ENCODE results near the gene PRKCSH.
"Not testable (repeated sequence)": the region's sequence is repeated elsewhere in the genome, so short reads cannot be mapped to it uniquely, and the experiment has no call there.

PRKCSH gene

GRCh38 chr19:11463391-11463790 lies 28.0 kb downstream of the PRKCSH start:
- Mint-ChIP-seq H3K27ac (no peak overlapping the region), H3K36me3 (no peaks in the 10 kb centered on the region), H3K4me1 (no peaks in the 10 kb centered on the region), H3K9me3 (no peaks in the 10 kb centered on the region), H3K4me3 (no peak overlapping the region), H3K27me3 (peaks cover 16% of the 10 kb centered on the region)
- no peak for DNase-seq
- CTCF ChIA-PET, result no interaction called here

DNA sequence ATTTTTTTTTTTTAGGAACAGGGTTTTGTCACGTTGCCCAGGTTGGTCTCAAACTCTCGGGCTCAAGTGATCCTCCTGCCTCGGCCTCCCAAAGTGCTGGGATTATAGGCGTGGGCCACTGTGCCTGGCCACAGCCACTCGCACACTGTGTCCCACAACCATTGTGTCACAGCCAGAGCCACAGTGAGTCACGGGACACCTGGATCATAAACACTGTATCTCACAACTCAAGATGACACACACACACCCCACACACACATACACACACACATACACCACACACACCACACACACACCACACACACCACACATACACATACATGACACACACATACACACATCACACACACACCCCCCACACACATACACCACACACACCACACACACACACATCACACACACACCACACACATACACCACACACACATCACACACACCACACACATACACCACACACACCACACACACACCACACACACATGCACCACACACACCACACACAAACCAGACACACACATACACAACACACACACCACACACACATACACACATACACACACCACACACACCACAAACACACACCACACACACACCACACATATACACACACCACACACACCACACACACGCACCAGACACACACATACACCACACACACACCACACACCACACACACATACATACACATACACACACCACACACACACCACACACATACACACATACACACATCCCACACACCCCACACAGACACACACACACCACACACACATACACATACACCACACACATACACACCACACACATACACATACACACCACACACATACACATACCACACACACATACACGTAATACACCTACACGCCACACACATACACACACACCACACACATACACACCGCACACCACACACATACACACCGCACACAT lies 29.2 kb downstream of the PRKCSH start:
- Mint-ChIP-seq H3K36me3 (no peaks in the 10 kb centered on the region), H3K27ac (no peak overlapping the region), H3K27me3 (peaks cover 11% of the 10 kb centered on the region), H3K4me3 (no peak overlapping the region), H3K9me3 (no peaks in the 10 kb centered on the region), H3K4me1 (no peaks in the 10 kb centered on the region)
- CTCF ChIA-PET, result no interaction called here
- DNase-seq, result no peak

DNA sequence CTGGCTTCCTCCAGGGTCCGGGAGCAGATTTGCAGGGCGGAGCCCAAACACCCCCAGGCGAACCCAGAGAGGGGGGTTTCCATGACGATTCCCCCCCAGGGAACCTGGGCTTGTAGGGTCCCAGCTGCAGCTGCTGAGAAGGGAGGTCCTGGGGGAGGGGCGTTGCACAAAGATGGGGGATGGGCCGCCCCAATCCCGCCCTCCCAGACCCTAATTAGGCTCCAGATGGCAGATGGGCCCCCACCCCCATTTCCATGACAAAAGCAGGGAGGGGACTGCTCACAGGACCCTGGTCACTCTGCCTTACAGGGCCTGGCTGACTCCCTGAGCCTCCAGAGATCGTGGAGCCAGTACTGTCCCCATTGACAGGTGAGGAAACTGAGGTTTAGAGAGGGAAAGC lies 30.2 kb downstream of the PRKCSH start:
- CTCF ChIA-PET, result no interaction called here
- DNase-seq, result no peak
- Mint-ChIP-seq H3K27me3 (peaks cover 4% of the 10 kb centered on the region), H3K36me3 (no peaks in the 10 kb centered on the region), H3K4me3 (no peak overlapping the region), H3K27ac (no peak overlapping the region), H3K9me3 (no peaks in the 10 kb centered on the region), H3K4me1 (no peaks in the 10 kb centered on the region)

DNA sequence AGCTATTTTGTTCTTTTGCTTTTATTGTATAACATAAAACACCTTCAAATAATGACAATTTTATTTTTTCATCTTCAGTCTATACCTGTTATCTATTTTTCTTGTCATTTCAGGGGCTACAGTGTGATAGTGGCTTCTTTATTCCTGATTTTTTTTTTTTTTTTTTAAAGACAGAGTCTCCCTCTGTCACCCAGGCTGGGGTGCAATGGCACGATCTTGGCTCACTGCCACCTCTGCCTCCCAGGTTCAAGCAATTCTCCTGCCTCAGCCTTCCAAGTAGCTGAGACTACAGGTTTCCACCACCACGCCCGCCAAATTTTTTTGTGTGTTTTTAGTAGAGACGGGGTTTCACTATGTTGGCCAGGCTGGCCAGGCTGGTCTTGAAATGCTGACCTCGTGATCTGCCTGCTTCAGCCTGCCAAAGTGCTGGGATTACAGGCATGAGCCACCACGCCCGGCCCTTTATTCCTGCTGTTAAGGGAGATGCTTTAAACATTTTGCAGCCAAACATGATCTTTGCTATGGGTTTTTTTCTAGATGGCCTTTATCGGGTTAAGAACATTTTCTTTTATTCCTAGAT lies 32.9 kb downstream of the PRKCSH start:
- CTCF ChIA-PET, result interaction anchor here (1.7 kb wide), 1 partner anchor 14 kb away, joined by 5 read pairs; no protein-coding TSS in a partner anchor
- H3K4me1 Mint-ChIP-seq, H3K4me3 Mint-ChIP-seq: not testable (repeated sequence)

DNA sequence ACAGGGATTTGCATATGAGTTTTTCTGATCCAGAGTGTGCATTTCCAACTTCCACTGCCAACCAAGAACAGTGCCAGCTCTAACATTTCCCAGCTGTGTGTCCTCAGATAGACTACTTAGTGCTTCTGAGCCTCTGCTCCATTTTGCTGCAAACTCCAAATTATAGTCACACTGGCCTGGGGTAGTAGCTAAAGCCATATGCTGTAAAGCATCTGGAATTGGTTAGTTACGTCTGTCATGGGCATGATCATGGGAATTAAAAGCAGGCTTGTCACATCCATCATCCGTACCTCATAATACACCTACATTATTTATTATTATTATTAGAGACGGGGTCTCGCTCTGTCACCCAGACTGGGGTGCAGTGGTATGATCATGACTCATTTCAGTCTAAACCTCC lies 38.3 kb downstream of the PRKCSH start:
- Mint-ChIP-seq H3K36me3 (no peaks in the 10 kb centered on the region), H3K27me3 (peaks cover 50% of the 10 kb centered on the region)
- CTCF ChIA-PET, result no interaction called here

More for the DNA sequence above, 32.9 kb downstream of the PRKCSH start:
- not testable (repeated sequence) for H3K9me3 Mint-ChIP-seq, H3K36me3 Mint-ChIP-seq, H3K27ac Mint-ChIP-seq, DNase-seq
- H3K27me3 Mint-ChIP-seq, result peaks cover 16% of the 10 kb centered on the region

GRCh38 chr19:11475343-11475742 lies 39.9 kb downstream of the PRKCSH start:
- H3K4me1 Mint-ChIP-seq, H3K9me3 Mint-ChIP-seq, DNase-seq, H3K27ac Mint-ChIP-seq, H3K4me3 Mint-ChIP-seq, H3K36me3 Mint-ChIP-seq: not testable (repeated sequence)
- peaks cover 66% of the 10 kb centered on the region for H3K27me3 Mint-ChIP-seq
- CTCF ChIA-PET, result interaction anchor here (1.4 kb wide), 1 partner anchor 92 kb away, joined by 3 read pairs; no protein-coding TSS in a partner anchor

More for the DNA sequence above, 38.3 kb downstream of the PRKCSH start:
- H3K4me1 Mint-ChIP-seq, result no peaks in the 10 kb centered on the region
- no peak overlapping the region for H3K4me3 Mint-ChIP-seq
- no peak for DNase-seq
- no peak overlapping the region for H3K27ac Mint-ChIP-seq
- H3K9me3 Mint-ChIP-seq, result no peaks in the 10 kb centered on the region

- Mint-ChIP-seq H3K36me3 (peaks cover 2% of the 10 kb centered on the region), H3K27me3 (peaks cover 71% of the 10 kb centered on the region), H3K27ac (no peak overlapping the region), H3K4me1 (peaks cover 5% of the 10 kb centered on the region), H3K4me3 (no peak overlapping the region), H3K9me3 (no peaks in the 10 kb centered on the region)
- CTCF ChIA-PET, result interaction anchor here (1.4 kb wide), 1 partner anchor 93 kb away, joined by 3 read pairs; no protein-coding TSS in a partner anchor
- DNase-seq, result no peak
These were observed 40.4 kb downstream of the PRKCSH start for GRCh38 chr19:11475861-11476260.

GRCh38 chr19:11478167-11479089 lies 43.0 kb downstream of the PRKCSH start:
- H3K27me3 Mint-ChIP-seq, result peaks cover 78% of the 10 kb centered on the region
- peaks cover 26% of the 10 kb centered on the region for H3K4me1 Mint-ChIP-seq
- H3K4me3 Mint-ChIP-seq, result no peak overlapping the region
- no peak for DNase-seq
- peaks cover 7% of the 10 kb centered on the region for H3K36me3 Mint-ChIP-seq
- CTCF ChIA-PET, result no interaction called here
- H3K27ac Mint-ChIP-seq, result no peak overlapping the region
- no peaks in the 10 kb centered on the region for H3K9me3 Mint-ChIP-seq

DNA sequence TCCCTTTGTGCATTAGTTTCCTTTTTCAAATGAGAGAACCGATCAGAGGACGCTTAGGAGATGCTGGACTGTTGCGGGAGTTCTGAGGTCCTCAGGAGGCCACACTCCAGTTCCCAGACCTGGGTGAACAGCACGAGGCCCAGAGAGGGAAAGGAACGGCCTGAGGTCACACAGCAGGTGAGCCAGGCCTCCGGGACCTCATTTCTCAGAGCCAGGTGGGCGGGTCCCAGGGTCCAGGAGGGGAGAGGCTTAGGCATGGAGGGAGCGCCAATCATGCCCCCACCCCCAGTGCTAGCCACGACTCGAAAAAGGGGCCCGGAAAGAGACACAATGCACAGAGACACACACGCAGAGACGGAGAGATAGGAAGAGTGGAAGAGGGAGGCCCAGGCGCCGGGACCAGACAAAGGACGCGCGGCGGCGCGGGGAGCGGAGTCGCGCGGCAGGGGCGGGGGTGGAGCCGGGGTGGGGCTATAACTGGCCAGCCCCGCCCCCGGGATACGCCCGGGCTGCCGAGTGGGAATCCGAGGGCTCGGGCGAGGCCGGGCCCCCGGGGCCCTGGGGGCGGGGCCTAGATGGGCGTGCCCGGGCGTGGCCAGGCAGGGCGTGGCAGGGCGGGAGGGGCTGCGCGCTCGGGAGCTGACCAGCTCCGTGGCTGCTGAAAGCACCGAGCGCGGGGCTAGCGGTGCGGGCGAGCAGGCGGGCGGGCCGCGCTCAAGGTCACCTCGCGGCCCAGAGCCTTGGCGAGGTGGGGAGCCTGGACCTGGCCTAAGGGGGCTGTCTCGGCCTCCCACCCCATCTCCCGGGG lies 43.9 kb downstream of the PRKCSH start:
- Mint-ChIP-seq H3K27me3 (peaks cover 78% of the 10 kb centered on the region), H3K4me3 (no peak overlapping the region), H3K9me3 (no peaks in the 10 kb centered on the region), H3K27ac (no peak overlapping the region), H3K4me1 (peaks cover 30% of the 10 kb centered on the region), H3K36me3 (peaks cover 10% of the 10 kb centered on the region)
- CTCF ChIA-PET, result no interaction called here
- DNase-seq, result no peak

DNA sequence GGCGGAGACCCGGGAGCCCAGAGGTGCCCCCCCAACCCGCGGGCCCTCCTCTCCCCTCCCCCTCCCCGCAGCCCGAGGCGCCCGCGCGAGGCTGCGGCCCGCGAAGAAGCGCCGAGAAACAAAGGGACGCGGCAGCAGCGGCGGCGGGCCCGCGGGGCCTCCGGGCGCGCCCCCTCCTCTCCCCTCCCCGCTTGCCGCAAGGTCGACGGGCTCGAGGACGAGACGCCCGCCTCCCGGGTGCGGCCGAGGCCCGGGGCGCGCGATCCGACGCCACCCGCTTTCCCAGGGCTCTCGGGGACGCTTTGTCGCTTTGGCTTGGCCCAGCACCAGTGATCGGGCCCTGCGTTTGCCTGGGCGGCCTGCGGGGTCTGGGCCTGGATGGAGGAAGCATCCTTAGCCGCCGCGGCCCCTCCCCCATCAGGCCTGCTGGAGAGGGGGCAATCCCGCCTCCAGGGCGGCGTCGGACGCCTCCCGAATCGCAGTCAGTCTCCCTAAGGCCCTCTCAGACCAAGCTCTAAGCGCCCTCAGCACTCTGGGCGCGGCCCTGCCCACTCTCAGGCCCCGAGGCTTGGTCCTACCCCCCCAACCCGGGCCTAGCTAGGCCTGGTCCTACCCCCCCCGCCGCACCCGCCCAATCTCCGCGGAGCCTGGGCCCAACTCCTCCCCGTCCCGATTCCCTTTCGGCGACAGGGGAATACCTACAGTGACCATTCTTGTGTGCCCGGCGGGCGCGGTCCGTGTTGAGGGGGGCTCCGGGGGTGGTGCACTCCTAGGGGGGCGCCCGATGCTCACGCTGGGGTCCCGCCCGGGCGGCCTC lies 44.7 kb downstream of the PRKCSH start:
- CTCF ChIA-PET, result no interaction called here
- Mint-ChIP-seq H3K36me3 (peaks cover 15% of the 10 kb centered on the region), H3K4me3 (no peak overlapping the region), H3K27me3 (peaks cover 78% of the 10 kb centered on the region), H3K9me3 (no peaks in the 10 kb centered on the region), H3K4me1 (peaks cover 32% of the 10 kb centered on the region), H3K27ac (no peak overlapping the region)
- DNase-seq, result no peak

DNA sequence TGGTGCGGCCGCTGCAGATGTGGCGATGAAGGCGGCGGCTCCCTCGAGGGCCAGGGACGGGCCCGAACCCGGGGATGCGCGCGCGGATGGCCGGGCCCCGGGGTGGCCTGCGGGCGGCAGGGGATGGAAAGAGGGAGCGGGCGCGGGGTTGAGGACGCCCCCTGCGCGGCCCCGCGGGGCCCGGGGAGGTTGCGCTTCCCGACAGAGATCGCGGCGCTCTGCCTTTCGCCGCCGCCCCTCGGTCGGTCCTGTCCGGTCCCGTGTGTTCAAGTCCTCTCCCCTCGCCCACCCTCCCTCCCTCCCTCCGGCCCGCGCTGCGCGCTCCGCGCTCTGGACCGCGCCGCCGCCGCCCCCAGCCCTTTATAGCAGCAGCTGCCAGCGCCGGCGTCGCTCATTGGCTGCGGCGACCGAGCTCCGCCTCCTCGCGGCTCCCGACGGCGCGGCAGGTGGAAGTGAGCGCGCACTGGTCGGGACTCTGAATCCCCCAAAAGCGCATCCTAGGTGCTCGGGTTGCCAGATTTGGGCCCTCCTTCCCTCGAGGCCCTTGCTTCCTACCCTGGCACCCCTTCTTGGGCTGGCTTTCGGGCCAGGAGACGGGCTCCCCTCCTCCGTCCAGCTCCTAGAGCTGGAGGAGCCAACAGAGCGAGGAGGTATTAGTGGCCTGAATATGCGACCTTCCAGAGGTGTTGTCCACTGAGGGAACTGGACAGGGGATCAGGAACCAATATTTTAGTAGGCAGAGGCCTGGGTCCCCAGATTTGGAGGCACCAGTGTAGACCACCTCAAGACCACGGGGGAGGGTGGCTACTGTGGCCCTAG lies 45.5 kb downstream of the PRKCSH start, which contains the start of gene ELAVL3:
TSS of gene ELAVL3 (minus strand) at position 332 of the 819 bp plus-strand sequence. CDS start 438 bp downstream, outside the sequence.
- H3K27ac Mint-ChIP-seq, result peak within 1 kb of the TSS; percentile 52
- no peak for DNase-seq
- H3K27me3 Mint-ChIP-seq, result peaks cover 70% of the 10 kb centered on the region
- CTCF ChIA-PET, result interaction anchor here (1.7 kb wide), 1 partner anchor 12 kb away, joined by 5 read pairs; no protein-coding TSS in a partner anchor
- peaks cover 33% of the 10 kb centered on the region for H3K4me1 Mint-ChIP-seq
- peak within 1 kb of the TSS; percentile 54 for H3K4me3 Mint-ChIP-seq
- H3K36me3 Mint-ChIP-seq, result peaks cover 18% of the 10 kb centered on the region
- no peaks in the 10 kb centered on the region for H3K9me3 Mint-ChIP-seq

Measured in activated naive CD4-positive, alpha-beta T cell treated with anti-CD3 and anti-CD28 coated beads, Interleukin-2, amount 10 ng/mL, durations not matched to agents 7 days and 5 days (primary cell).